NCI-H2227 treated with DMSO at 0.1 percent for 48 hours (cell line): Measurements from ENCODE around the gene PDZD7.
A peak's percentile ranks its signal among the peaks of the same experiment; 100 is the strongest.

Source experiments
- DNase-seq: peaks from one replicate; lab custom pipeline; 2025; lab: John Stamatoyannopoulos, UW

The PDZD7 gene

GRCh38 chr10:101060951-101061623 lies 30.2 kb upstream of the PDZD7 start:
- peak; percentile 97 for DNase-seq

GRCh38 chr10:101060036-101060950 lies 29.4 kb upstream of the PDZD7 start:
- DNase-seq: peak; percentile 97

DNA sequence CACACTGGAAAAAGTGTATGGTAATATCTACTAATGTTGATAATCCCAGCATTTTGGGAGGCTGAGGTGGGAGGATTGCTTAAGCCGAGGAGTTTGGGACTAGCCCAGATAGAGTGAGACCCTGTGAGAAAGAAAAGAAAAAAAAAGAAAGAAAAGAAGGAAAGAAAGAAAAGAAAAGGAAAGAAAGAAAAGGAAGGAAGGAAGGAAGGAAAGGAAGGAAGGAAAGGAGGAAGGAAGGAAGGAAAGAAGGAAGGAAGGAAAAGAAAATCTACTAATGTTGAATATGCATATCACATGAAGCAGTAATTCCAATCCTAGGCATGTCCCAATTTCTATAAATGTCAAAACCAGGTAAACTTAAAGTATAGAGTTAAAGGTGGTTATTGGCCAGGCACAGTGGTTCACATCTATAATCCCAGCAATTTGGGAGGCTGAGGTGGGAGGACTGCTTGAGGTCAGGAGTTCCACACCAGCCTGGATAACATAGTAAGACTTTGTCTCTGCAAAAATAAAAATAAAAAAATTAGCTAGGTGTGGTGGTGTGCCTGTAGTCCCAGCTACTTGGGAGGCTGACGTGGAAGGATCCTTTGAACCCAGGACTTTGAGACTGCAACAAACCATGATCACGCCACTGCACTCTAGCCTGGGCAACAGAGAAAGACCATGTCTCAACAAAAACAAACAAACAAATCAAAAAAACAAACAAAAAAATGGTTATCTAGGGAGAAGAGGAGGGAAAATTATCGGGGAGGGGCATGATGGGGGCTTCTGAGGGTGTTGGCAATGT lies 25.6 kb upstream of the PDZD7 start:
- DNase-seq: no peak

DNA sequence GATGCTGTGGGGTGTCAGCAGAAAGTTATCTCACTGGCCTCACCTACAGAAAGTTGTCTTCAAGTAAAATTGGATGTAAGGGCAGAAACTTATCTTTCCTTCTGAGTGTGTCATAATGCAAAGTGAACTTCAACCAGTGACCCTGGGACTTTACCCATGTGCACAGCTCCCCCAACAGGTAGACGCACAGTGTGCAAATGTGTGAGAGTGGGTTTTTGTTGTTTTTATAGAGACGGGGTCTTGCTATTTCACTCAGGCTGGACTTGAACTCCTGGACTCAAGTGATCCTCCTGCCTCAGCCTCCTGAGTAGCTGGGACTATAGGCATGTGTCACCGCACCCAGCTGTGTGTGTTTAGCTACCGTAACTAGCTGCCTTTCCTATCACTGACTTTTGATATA lies 24.5 kb upstream of the PDZD7 start:
- DNase-seq: no peak

DNA sequence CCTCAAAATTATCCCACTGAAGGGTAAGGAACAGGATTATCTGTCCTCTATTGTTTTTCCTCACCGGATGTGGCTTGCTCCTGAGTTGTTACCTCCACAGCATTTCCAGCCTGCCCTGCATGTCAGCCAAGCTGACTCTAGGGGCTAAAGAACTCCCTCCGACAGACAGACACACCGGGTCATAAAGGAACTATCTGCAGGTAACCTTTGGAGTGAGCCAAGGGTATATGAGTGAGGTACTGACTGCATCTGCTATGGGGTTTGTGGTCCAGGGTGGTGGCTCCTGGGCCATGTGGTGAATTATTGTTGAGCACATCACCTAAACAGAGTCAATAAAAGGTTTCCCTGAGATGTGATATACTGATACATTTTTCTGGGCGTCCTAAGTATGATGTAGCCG lies 23.9 kb upstream of the PDZD7 start:
- DNase-seq: no peak

GRCh38 chr10:101054351-101054750 lies 23.4 kb upstream of the PDZD7 start:
- no peak for DNase-seq

DNA sequence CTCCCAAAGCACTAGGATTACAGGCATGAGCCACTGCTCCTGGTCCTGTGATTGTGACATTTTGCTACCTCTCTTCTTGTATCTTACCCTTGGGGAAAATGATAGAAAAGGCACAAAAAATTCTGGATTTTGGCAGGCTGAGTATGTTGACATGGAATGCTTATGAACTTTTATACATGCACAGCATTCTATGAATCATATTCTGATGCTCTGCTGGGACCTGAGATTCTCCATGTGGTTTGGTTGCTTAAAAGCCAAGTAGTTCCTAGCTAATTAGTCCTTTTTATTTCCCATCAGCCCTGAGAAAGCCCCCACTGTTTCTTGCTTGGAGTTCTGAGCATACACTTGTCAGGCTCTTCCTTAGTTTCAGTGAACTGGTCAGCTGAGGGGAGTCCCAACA lies 22.6 kb upstream of the PDZD7 start:
- no peak for DNase-seq

DNA sequence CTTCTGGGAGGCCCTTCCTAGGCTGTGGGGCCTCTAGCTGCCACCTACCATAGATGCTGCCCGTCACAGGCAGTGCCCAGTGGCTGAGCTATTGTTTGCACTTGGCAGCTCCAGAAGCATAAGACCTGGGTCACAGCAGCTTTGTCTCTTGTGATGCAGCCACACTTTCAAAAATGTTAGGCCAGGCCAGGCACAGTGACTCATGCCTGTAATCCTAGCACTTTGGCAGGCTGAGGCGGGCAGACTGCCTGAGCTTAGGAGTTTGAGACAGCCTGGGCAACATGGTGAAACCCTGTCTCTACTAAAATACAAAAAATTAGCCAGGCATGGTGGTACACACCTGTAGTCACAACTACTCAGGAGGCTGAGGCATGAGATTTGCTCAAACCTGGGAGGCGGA lies 21.4 kb upstream of the PDZD7 start:
- DNase-seq: no peak

DNA sequence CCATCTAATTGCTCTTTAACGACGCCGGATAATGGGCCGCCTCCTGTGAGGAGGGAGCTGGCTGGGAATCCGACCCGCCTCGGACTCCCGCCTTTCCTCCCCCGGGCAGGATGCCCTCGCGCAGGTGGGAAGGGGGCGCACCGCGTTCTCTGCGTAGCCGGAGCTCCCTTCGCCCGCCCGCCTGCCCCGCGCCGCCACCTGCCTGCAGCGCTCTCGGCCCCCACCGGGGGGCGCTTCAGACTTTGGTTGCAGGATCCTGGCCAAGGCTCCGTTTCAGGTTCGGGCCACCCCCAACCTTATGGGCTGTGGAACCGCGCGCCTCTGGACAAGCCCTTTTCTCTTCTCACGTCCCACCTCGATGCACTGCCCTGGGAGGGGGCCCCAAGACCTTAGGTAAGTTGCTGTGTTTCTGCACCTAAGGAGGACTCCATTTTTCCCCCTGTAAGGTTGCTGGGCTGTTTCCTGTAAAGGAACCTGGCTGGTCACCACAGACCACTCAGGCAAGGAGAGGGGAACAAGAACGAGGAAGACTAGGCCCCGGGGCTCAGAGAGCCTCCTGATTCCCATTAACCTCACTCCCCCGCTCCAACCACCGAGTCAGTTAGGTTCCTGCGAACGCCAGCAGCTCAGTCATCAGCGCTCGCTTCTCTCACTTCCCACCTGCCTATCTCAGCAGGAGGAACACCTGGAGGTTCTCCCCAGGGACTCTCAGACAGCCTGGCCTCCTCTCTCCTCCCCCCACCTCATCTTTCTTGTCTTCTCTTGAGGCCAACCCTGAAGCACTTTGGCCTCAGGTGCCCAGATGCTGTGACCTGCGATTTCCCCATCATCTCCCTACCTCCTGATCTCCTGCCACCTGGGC lies 19.5 kb upstream of the PDZD7 start:
- peak; percentile 18 for DNase-seq

DNA sequence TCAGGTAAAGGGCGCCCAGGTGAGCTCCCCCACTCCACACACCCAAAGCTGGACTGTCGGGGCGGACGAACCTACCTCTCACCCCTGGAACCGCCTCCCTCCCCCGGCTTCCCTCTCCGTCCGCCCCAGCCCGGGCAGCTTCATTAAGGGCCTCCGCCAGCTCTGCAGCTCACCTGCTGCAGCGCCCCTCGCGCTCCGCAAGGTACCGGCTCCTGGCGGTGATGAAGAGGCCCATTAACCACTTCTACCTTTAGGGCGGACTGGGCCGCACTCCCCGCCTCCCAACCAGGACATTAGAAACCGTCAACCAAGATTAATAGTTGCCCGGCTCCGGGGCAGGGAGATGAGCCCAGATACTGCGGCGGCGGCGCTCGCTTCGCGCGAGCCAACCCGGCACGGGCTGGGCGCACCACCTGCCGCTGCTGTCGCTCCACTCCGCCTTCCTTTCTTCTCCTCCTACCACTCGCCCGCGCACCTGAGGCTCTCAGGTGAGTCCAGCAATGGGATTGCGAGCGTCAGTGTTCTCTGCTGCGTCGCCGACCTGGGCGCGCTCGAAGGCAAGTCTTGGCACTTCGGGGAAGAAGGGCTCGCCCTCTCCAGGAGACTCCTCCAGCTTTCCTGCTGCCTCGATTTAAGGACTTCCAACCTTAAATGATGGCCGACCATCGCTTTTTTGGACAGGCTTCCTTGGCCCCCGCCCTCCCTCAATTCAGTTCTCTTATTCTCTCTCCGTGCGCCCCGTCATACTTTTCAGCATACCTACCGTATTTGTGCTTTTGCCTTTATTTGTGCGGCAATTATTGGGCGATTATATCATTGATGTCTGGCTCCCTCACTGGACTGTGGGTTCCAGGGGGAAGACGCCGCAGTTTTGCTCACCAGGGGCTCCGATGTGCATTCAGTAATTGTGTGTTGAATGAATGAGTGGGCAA lies 17.3 kb upstream of the PDZD7 start:
- DNase-seq: no peak

DNA sequence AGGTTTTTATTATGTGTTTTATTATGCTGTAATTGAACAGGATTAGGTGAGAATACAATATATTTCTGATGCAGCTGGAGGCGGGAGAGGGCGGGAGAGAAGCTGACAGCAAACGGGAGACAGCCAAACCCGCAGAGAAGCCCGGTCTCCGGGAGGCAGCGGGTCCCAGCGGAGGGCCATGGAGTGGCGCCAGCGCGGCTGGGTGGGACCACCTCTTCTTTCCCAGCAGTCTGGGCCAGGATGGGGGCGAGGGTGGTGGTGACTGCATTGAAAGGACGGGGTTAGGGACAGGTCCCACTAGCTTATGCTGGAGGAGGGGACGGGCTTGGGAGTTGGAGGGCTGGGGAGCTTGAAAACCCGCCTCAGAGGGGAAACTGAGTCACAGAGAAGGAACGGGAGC lies 16.3 kb upstream of the PDZD7 start:
- DNase-seq: no peak

DNA sequence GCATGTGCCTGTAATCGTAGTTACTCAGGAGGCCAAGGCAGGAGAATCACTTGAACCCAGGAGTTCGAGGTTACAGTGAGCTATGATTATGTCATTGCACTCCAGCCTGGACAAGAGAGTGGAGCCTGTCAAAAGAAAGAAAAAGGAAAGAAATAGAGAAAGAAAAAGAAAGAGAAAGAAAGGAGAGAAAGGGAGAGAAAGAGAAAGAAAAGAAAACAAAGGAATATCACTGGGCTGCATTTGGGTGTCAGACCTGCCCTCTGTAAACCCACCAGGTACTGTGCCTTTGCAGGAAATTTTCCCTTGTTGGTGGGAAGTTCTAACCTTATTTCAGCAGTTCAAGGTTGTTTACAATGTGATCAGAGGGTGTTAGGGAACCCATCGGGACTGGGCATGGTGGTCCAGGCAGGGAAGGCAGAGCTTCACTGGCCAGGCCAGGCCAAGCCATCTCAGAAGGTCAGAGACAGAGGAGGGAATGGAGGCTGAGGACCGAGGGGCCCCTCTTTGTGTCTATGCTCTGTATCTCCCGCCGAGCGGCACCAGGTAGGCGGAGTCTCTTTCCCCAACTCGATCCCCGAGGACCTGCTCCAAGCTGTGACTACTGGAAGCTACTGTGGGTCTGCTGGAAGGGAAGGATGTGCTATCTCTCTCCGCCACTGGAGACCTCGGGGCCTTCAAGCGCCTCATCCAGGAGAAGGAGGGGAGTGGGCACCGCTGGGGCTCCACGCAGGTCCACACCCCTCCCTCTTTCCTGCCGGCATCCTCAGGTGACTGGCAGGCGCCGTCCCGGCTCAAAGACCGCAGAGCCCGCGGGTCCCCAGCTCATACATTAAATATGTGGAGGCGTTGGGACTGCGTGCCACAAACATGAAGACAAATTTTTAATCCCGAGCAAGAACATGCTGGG lies 15.7 kb upstream of the PDZD7 start:
- DNase-seq: peak; percentile 17

DNA sequence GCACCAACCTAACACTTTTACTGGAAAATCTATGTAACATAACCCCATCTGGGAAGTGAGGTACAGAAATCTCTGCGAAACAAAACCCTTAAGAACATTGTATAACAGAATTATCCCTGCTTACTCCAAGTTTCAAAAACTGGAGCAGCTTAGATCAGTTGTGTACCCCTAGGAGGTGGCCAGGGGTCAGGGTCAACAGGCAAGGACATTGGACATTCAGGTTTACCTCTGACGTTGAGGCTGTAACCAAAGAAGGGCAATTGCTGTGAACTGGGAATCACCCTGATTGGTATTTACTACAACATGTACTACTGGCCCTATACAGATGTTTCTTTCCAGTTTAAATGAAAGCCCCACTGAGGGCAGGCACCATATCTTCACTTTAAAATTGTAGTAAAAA lies 13.2 kb upstream of the PDZD7 start:
- DNase-seq: no peak

GRCh38 chr10:101043363-101043707 lies 12.4 kb upstream of the PDZD7 start:
- no peak for DNase-seq

DNA sequence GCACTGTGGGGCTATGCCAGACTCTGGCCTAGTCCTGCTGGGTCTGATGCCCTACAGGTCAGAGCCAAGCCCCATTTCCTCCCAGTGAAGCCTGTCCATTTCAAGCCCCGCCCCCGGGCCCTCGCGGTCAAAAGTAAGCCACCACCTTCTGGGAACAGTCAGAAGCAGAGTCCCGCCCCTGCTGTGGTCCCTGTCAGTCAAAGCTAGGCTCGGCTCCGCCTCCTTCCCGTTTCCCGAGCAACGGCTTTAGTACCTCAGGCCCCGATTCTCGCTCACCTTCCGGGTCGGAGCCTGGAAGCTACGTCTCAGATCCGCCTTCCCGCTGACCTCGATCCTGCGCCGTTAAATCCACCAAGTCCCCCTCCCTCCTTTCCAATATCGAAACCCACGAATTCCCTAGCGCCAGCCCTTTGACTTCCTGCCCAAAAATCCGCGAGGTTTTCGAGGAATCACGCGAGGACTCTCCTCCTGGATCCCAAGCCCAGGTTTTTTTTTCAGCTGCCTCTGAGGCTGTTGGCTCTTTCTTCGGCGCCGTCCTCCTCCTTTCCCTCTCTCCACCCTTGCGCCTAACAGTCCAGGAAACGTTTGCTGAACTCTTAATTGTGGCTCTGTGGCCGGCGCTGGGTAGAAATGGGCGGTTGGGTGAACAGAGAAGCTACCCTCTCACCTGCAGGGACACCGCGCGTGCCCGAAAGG lies 11.9 kb upstream of the PDZD7 start:
- DNase-seq: peak; percentile 90

GRCh38 chr10:101042118-101042517 lies 11.2 kb upstream of the PDZD7 start:
- no peak for DNase-seq

DNA sequence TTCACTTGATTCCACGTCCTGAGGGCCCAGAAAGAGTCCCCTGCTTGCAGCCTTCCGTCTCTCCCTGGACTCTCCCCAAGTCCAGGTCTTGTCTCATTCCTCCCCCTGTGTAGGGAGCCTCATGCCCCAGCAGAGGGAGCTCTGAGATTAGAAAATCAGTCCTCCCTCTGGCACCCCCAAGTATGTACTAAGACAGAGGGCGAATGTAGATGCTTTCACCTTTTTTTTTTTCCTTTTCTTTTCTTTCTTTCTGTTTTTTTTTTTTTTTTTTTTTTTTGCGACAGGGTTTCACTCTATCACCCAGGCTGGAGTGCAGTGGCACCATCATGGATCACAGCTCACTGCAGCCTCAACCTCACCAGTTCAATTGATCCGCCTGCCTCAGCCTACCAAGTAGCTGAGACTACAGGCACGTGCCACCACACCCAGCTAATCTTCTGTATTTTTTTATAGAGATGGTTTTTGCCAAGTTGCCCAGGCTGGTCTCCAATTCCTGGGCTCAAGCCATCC lies 10.4 kb upstream of the PDZD7 start:
- peak; percentile 25 for DNase-seq

- DNase-seq: no peak
Measured at GRCh38 chr10:101040851-101041250, 9.9 kb upstream of the PDZD7 start.

GRCh38 chr10:101040061-101040460 lies 9.1 kb upstream of the PDZD7 start:
- DNase-seq: no peak
